Testis (tissue), 3 donors: ENCODE measurements around the gene TNRC18. TPM values are rescaled to one million over a fixed set of nuclear protein-coding genes. Genes with fewer than 3 reads are reported as not detected.
"Not testable (repeated sequence)": the region's sequence is repeated elsewhere in the genome, so short reads cannot be mapped to it uniquely, and the experiment has no call there.

Experiments
- DNase-seq: peaks from one replicate; pipeline ENCODE4 v3.0.0-alpha.2; 2019
- H3K27ac ChIP-seq, 2 donors: fragments of 200-600 bp; sonication (generic); one replicate each; pipeline ENCODE4 v1.5.1; 2019
- H3K27me3 ChIP-seq: fragments of 200-600 bp; sonication (generic); one replicate; pipeline ENCODE4 v1.5.1; 2019
- H3K36me3 ChIP-seq: fragments of 200-600 bp; sonication (generic); one replicate; pipeline ENCODE4 v1.5.1; 2017; ENCODE audit warnings: low read depth; ENCODE audit errors: missing control alignments
- H3K4me1 ChIP-seq: fragments of 200-600 bp; sonication (generic); one replicate; pipeline ENCODE4 v1.5.1; 2019
- H3K4me3 ChIP-seq, 2 donors: fragments of 200-600 bp; sonication (generic); one replicate each; pipeline ENCODE4 v1.5.1; 2017 to 2019
- H3K9me3 ChIP-seq: fragments of 200-600 bp; sonication (generic); one replicate; pipeline ENCODE4 v1.5.1; 2017
- CTCF ChIP-seq, 3 experiments: fragments of 450-650 bp in 2 of 3; fragments of 200-600 bp in 1 of 3; sonication (generic) in 1 of 3; IDR thresholded peaks; one replicate each; pipeline ENCODE4 v1.5.1; 2016 to 2019; ENCODE audit warnings: antibody characterized with exemption in 3 of 3, mild to moderate bottlenecking in 2 of 3, moderate library complexity in 1 of 3
- POLR2A ChIP-seq: fragments of 450-650 bp; IDR thresholded peaks from one replicate; pipeline ENCODE4 v1.6.1; 2017; ENCODE audit warnings: antibody characterized with exemption, mild to moderate bottlenecking, moderate library complexity
- whole genome bisulfite sequencing, 2 donors: methylation state at CpG; one replicate each; pipeline ENCODE4 v1.1.5; 2018; 5-methylcytosine and 5-hydroxymethylcytosine counted together
- intact Hi-C: fragments of 100-400 bp; cut with DNase I; formaldehyde crosslinking; loops from one replicate; pipeline ENCODE4 v1.15.1; 2023; ENCODE audit warnings: low total_unique reads
- polyA plus RNA-seq: library from polyadenylated mRNA; stranded (reverse); fragments of 350-450 nt; fragmentation: Illumina TruSeq; extraction: RNeasy Lipid Tissue Mini Kit (QIAGEN cat#74804); gene quantifications from one replicate; pipeline ENCODE4 v1.2.3, GENCODE V29; 2014; ENCODE audit warnings: low read depth, low replicate concordance; ENCODE audit not compliant: insufficient read depth
- total RNA-seq, 2 donors: library from RNA; depleted of rRNA; stranded (reverse); fragments of >200 nt; gene quantifications; one replicate each; pipeline ENCODE4 v1.2.3, GENCODE V29; 2016

TNRC18 gene
- total and polyA plus RNA-seq, 3 donors from 2014 or later, result 56.2 to 128 (median 117) TPM

GRCh38 chr7:5363729-5364128 lies 59.9 kb downstream of the TNRC18 start:
- no peak for TF ChIP-seq POLR2A
- TF ChIP-seq CTCF (IDR thresholded peaks at IDR 0.05), result no peak
- WGBS, 2 donors, result 70 to 71% methylated on average over 8 of the region's 8 CpGs
- DNase-seq, result no peak
- Histone ChIP-seq H3K36me3 (no peaks in the 10 kb centered on the region), H3K27me3 (no peaks in the 10 kb centered on the region), H3K4me3 (no peak overlapping the region), H3K9me3 (no peaks in the 10 kb centered on the region), H3K4me1 (peaks cover 12% of the 10 kb centered on the region), H3K27ac (no peak overlapping the region)
- intact Hi-C loops, result no loop called here

DNA sequence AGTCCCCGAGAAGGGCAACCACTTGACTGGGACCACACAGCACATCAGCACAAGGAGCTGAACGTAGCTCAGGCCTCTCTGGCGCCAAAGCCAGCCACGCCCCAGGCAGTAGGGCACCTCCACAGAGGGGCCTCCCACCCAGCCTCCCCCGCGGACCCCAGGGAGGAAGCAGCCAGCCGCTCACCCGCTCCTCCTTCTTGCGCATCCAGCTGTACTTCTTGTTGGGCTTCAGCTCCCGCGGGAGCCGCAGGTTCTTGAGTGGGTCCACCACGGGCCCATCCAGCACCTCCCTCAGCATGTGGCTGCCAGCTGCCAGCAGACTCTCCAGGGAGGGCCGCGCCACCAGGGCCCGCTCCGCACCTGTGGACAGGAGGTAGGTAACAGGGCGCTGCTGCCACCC lies 61.2 kb downstream of the TNRC18 start:
- Histone ChIP-seq H3K36me3 (no peaks in the 10 kb centered on the region), H3K4me1 (peaks cover 13% of the 10 kb centered on the region), H3K27me3 (no peaks in the 10 kb centered on the region), H3K27ac (no peak overlapping the region), H3K9me3 (no peaks in the 10 kb centered on the region), H3K4me3 (no peak overlapping the region)
- no peak for DNase-seq
- TF ChIP-seq POLR2A, result no peak
- TF ChIP-seq CTCF (IDR thresholded peaks at IDR 0.05), result no peak
- intact Hi-C loops, result no loop called here
- WGBS, 2 donors, result 91% methylated on average over 18 of the region's 18 CpGs; no CpG with 5 or more reads in 1 of the 2 donors

DNA sequence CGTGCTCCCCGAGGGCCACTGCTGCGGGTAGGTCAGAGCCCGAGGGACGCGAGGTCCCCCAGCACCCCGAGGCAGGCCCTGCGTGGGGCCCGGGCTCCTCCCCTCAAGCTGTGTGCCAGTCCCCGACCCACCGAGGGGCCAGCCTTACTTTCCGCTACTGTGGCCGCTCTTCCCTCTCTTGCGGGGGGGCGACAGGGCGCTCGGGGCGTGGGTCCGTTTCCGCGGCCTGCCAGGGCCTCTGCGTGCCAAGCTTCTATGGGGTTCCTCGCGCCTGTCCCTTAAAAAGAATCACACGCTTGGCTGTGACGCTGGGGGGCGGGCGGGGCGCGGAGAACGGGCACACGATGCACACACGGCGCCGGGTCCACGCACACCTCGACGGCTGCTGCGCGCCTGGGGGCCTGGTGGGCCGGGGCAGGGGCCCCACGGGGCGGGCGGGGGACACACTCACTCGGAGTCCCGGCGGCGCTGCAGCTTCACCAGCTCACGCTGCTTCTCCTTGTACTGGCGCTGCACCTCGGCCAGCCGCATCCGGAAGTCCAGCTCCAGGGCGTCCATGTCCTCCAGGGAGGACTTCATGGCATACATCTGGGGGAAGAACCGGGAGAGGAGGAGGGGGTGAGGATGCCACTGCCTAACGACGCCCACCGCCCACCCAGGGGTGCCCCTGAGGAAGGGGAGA lies 62.0 kb downstream of the TNRC18 start:
- Histone ChIP-seq H3K9me3 (no peaks in the 10 kb centered on the region), H3K4me1 (peaks cover 9% of the 10 kb centered on the region), H3K4me3 (no peak overlapping the region), H3K27ac (no peak overlapping the region), H3K27me3 (no peaks in the 10 kb centered on the region), H3K36me3 (no peaks in the 10 kb centered on the region)
- WGBS, 2 donors, result 89 to 92% methylated on average over 52 to 58 of the region's 58 CpGs
- intact Hi-C loops, result no loop called here
- DNase-seq, result no peak
- TF ChIP-seq POLR2A (no peak), CTCF (IDR thresholded peaks at IDR 0.05) (no peak)

DNA sequence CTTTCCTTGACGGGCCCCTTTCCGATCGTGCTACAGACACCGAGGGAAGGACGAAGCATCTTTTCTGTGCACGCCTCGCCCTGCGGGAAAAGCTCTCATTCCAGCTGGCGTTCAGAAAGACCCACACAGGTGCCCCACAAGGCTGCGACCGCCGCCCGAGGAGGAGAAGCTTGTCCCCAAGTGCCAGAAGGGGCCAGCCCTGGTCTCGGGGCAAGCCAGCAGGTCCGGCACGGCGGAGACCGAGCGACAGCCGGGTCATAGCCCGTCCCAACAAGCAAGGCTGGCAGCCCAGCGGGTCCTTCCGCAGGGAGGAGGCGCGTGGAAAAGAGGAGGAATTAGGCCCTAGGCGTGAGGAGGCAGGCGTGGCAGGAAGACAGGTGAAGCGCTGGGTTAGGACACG lies 62.7 kb downstream of the TNRC18 start:
- peaks cover 5% of the 10 kb centered on the region for H3K4me1 ChIP-seq
- WGBS, 2 donors, result 90 to 92% methylated on average over 22 to 29 of the region's 29 CpGs
- no peaks in the 10 kb centered on the region for H3K36me3 ChIP-seq
- H3K27me3 ChIP-seq, result no peaks in the 10 kb centered on the region
- H3K27ac ChIP-seq, result no peak overlapping the region
- DNase-seq, result no peak
- H3K4me3 ChIP-seq, result no peak overlapping the region
- no peak for TF ChIP-seq CTCF (IDR thresholded peaks at IDR 0.05)
- no peak for TF ChIP-seq POLR2A
- H3K9me3 ChIP-seq, result no peaks in the 10 kb centered on the region
- intact Hi-C loops, result no loop called here

DNA sequence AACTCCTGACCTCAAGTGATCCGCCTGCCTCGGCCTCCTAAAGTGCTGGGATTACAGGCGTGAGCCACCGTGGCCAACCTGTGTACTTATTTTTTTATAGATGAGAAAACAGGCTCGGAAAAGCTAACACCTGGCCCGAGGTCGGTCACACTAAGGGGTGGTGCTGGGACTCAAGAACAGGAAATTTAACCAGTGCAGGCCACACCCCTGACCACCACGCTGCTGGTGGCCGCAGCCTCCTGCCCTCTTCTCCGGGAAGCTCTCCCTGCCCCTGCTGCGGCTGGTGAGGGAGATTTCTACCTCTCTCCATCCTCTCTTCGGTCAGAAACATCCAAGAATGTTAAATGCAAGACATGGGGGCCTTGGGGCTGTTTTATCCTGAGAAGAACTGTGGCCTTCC lies 63.2 kb downstream of the TNRC18 start:
- intact Hi-C loops, result no loop called here
- 85 to 96% methylated on average over 12 of the region's 12 CpGs for WGBS, 2 donors
- Histone ChIP-seq H3K4me3 (no peak overlapping the region), H3K36me3 (no peaks in the 10 kb centered on the region), H3K27me3 (no peaks in the 10 kb centered on the region), H3K9me3 (no peaks in the 10 kb centered on the region), H3K4me1 (peaks cover 5% of the 10 kb centered on the region), H3K27ac (no peak overlapping the region)
- TF ChIP-seq POLR2A, result no peak
- no peak for TF ChIP-seq CTCF (IDR thresholded peaks at IDR 0.05)
- DNase-seq, result no peak

DNA sequence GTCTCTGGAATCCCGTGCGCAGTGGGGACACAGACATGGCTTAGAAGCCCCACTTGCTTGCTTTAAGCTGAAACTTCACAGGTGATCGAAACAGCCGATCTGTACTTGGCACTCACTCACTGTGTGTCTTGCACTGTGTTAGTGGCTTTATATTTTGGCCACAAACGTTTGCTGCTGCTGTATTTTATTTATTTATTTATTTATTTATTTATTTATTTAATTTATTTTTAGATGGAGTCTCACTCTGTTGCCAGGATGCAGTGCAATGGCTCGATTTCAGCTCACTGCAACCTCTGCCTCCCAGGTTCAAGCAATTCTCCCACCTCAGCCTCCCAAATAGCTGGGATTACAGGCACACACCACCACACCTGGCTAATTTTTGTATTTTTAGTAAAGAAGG lies 63.6 kb downstream of the TNRC18 start:
- H3K27ac ChIP-seq, H3K9me3 ChIP-seq, H3K36me3 ChIP-seq, H3K4me1 ChIP-seq, DNase-seq, H3K4me3 ChIP-seq, H3K27me3 ChIP-seq, intact Hi-C loops: not testable (repeated sequence)
- 79% methylated on average over 6 of the region's 6 CpGs for WGBS, 2 donors
